Measurements from ENCODE around the gene AKAP13.
"Not testable (repeated sequence)": the region's sequence is repeated elsewhere in the genome, so short reads cannot be mapped to it uniquely, and the experiment has no call there.

AKAP13 gene

GRCh38 chr15:85481543-85481942 lies 101.1 kb downstream of the AKAP13 start:
- not testable (repeated sequence) for DNase-seq

GRCh38 chr15:85482894-85483293 lies 102.5 kb downstream of the AKAP13 start:
- no peak for DNase-seq

- DNase-seq, result not testable (repeated sequence)
Measured at GRCh38 chr15:85483955-85484354, 103.6 kb downstream of the AKAP13 start.

- DNase-seq, result not testable (repeated sequence)
Measured at GRCh38 chr15:85484923-85485322, 104.5 kb downstream of the AKAP13 start.

- DNase-seq, result peak; percentile 72
Measured at GRCh38 chr15:85485956-85486567, 105.7 kb downstream of the AKAP13 start.

- not testable (repeated sequence) for DNase-seq
Measured at GRCh38 chr15:85487796-85488195, 107.4 kb downstream of the AKAP13 start.

- DNase-seq, result no peak
Measured at GRCh38 chr15:85488997-85489396, 108.6 kb downstream of the AKAP13 start.

- no peak for DNase-seq
Measured at GRCh38 chr15:85489773-85490493, 109.5 kb downstream of the AKAP13 start.

- no peak for DNase-seq
Measured at GRCh38 chr15:85490856-85491255, 110.5 kb downstream of the AKAP13 start.

GRCh38 chr15:85491691-85492090 lies 111.3 kb downstream of the AKAP13 start:
- no peak for DNase-seq

- DNase-seq, result no peak
Measured at GRCh38 chr15:85492406-85492805, 112.0 kb downstream of the AKAP13 start.

- no peak for DNase-seq
Measured at GRCh38 chr15:85493260-85493659, 112.9 kb downstream of the AKAP13 start.

GRCh38 chr15:85494048-85494777 lies 113.8 kb downstream of the AKAP13 start:
- peak; percentile 22 for DNase-seq

- DNase-seq, result no peak
Measured at GRCh38 chr15:85495096-85495495, 114.7 kb downstream of the AKAP13 start.

- DNase-seq, result no peak
Measured at GRCh38 chr15:85495544-85495943, 115.1 kb downstream of the AKAP13 start.

- DNase-seq, result no peak
Measured at GRCh38 chr15:85496151-85496550, 115.7 kb downstream of the AKAP13 start.

- no peak for DNase-seq
Measured at GRCh38 chr15:85496551-85497171, 116.3 kb downstream of the AKAP13 start.

GRCh38 chr15:85497172-85497569 lies 116.8 kb downstream of the AKAP13 start:
- peak; percentile 23 for DNase-seq

- DNase-seq, result no peak
Measured at GRCh38 chr15:85498471-85498870, 118.1 kb downstream of the AKAP13 start.

GRCh38 chr15:85499371-85499887 lies 119.0 kb downstream of the AKAP13 start:
- peak; percentile 11 for DNase-seq

- DNase-seq, result no peak
Measured at GRCh38 chr15:85500060-85500708, 119.8 kb downstream of the AKAP13 start.

- DNase-seq, result no peak
Measured at GRCh38 chr15:85500729-85501128, 120.3 kb downstream of the AKAP13 start.

GRCh38 chr15:85501574-85501973 lies 121.2 kb downstream of the AKAP13 start:
- DNase-seq, result no peak

Data from SHP77 treated with DMSO at 0.1 percent for 48 hours (cell line).